DOHH2 (cell line): ENCODE data around the gene ABCA4.

Experiments used
- H3F3A ChIP-seq: fragments of 200-600 bp; sonication (generic), shearing (Covaris generic); 2 replicates; pipeline ENCODE4 v1.6.0; 2016; ENCODE audit warnings: antibody characterized with exemption, mild to moderate bottlenecking; ENCODE audit not compliant: control insufficient read depth, insufficient read depth
- H3K27ac ChIP-seq: fragments of 200-600 bp; sonication (generic); 2 replicates; pipeline ENCODE4 v1.5.1; 2014; ENCODE audit warnings: low read depth, mild to moderate bottlenecking, low read length, moderate library complexity
- H3K27me3 ChIP-seq: fragments of 200-600 bp; sonication (generic); 2 replicates; pipeline ENCODE4 v1.6.1; 2014; ENCODE audit warnings: mild to moderate bottlenecking, low read length, mixed read lengths; ENCODE audit not compliant: control insufficient read depth
- H3K36me3 ChIP-seq: fragments of 200-600 bp; sonication (generic); 2 replicates; pipeline ENCODE4 v1.6.1; 2014; ENCODE audit warnings: mild to moderate bottlenecking, low read length, moderate library complexity, mixed read lengths; ENCODE audit not compliant: control insufficient read depth
- H3K4me1 ChIP-seq: fragments of 200-600 bp; sonication (generic); 2 replicates; pipeline ENCODE4 v1.6.1; 2014; ENCODE audit warnings: mild to moderate bottlenecking, low read length, mixed read lengths; ENCODE audit not compliant: control insufficient read depth
- H3K4me2 ChIP-seq: fragments of 200-600 bp; sonication (generic); 2 replicates; pipeline ENCODE4 v1.6.0; 2014; ENCODE audit warnings: mild to moderate bottlenecking, low read length, moderate library complexity
- H3K4me3 ChIP-seq: fragments of 200-600 bp; sonication (generic); 2 replicates; pipeline ENCODE4 v1.5.1; 2014; ENCODE audit warnings: mild to moderate bottlenecking, low read length, mixed read lengths
- H3K79me2 ChIP-seq: fragments of 200-600 bp; sonication (generic); 2 replicates; pipeline ENCODE4 v1.6.1; 2014; ENCODE audit warnings: mild to moderate bottlenecking, low read length, mixed read lengths; ENCODE audit not compliant: control insufficient read depth
- H3K9me2 ChIP-seq: fragments of 200-600 bp; sonication (generic); replicated peaks from 2 replicates; pipeline ENCODE4 v1.6.1; 2014; ENCODE audit warnings: mild to moderate bottlenecking, low read length, mixed read lengths; ENCODE audit not compliant: control insufficient read depth
- H3K9me3 ChIP-seq: fragments of 200-600 bp; sonication (generic); 2 replicates; pipeline ENCODE4 v1.6.1; 2014; ENCODE audit warnings: antibody characterized with exemption, low read length, mixed read lengths; ENCODE audit not compliant: control insufficient read depth, insufficient read depth
- H4K20me1 ChIP-seq: fragments of 200-600 bp; sonication (generic); 2 replicates; pipeline ENCODE4 v1.6.0; 2014; ENCODE audit warnings: low read depth, mild to moderate bottlenecking, antibody characterized with exemption, low read length, moderate library complexity; ENCODE audit not compliant: control insufficient read depth, insufficient read depth
- EZH2phosphoT487 ChIP-seq: fragments of 200-600 bp; sonication (generic); IDR thresholded peaks from 2 replicates; pipeline ENCODE4 v1.6.1; 2017; ENCODE audit warnings: borderline replicate concordance, mild to moderate bottlenecking, antibody characterized with exemption, low read length, moderate library complexity, mixed read lengths
- TF ChIP-seq, protein P1 (sequence below): fragments of 200-600 bp; sonication (generic); IDR thresholded peaks from one replicate; pipeline ENCODE4 v1.5.1; 2014; ENCODE audit warnings: antibody characterized with exemption, mild to moderate bottlenecking, low read depth, low read length; ENCODE audit not compliant: poor library complexity, severe bottlenecking

ABCA4 gene

DNA sequence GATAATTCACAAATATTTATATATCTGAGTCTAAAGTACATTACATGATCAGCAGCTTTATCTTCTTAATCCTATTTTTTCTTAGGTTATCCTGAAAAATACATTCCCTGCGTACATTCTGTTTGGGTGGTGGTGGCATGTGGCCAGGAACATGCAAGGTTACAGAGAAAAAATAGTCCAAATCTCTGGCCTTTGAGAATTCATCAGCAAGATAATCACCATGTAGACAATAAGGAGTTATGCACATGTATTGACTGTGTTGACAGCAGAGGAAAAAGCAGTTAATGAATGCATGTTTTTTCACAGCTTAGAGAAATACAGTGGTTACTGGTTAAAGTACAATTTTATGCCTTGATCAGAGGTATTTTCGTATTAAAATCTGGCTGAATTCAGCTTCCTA is 49.0 kb downstream of the ABCA4 start:
- Histone ChIP-seq H3K9me2 (no peaks in the 10 kb centered on the region), H3K9me3 (no peaks in the 10 kb centered on the region), H3F3A (no peaks in the 10 kb centered on the region), H3K36me3 (no peaks in the 10 kb centered on the region), H3K4me2 (no peak overlapping the region), H3K27me3 (no peaks in the 10 kb centered on the region), H3K79me2 (no peaks in the 10 kb centered on the region), H3K4me3 (no peak overlapping the region), H3K27ac (no peak overlapping the region), H4K20me1 (no peaks in the 10 kb centered on the region), H3K4me1 (no peaks in the 10 kb centered on the region)
- TF ChIP-seq EZH2phosphoT487: no peak
- TF ChIP-seq, protein P1, sequence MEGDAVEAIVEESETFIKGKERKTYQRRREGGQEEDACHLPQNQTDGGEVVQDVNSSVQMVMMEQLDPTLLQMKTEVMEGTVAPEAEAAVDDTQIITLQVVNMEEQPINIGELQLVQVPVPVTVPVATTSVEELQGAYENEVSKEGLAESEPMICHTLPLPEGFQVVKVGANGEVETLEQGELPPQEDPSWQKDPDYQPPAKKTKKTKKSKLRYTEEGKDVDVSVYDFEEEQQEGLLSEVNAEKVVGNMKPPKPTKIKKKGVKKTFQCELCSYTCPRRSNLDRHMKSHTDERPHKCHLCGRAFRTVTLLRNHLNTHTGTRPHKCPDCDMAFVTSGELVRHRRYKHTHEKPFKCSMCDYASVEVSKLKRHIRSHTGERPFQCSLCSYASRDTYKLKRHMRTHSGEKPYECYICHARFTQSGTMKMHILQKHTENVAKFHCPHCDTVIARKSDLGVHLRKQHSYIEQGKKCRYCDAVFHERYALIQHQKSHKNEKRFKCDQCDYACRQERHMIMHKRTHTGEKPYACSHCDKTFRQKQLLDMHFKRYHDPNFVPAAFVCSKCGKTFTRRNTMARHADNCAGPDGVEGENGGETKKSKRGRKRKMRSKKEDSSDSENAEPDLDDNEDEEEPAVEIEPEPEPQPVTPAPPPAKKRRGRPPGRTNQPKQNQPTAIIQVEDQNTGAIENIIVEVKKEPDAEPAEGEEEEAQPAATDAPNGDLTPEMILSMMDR: no peak

DNA sequence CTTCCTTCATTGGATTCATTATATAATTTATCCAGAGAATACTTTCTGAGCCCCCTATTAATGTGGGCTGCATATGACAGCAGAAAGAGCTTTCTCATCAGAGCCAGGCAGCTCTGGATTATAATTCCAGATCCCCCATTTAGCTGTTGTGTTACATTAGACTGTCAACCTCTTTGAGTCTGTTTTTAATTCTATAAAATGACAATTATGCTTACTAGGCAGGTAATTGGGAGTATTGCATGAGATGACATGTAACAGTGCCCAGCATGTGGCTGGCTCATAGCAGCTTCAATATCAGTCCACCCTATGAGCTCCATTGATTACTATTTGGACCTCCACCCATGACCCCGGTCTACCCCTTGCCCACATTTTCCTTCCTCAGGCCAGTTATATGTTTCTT is 49.6 kb downstream of the ABCA4 start:
- Histone ChIP-seq H3K79me2 (no peaks in the 10 kb centered on the region), H3K9me2 (no peaks in the 10 kb centered on the region), H3K4me2 (no peak overlapping the region), H3K4me3 (no peak overlapping the region), H3K36me3 (no peaks in the 10 kb centered on the region), H3F3A (no peaks in the 10 kb centered on the region), H3K9me3 (no peaks in the 10 kb centered on the region), H3K4me1 (no peaks in the 10 kb centered on the region), H3K27ac (no peak overlapping the region), H4K20me1 (no peaks in the 10 kb centered on the region), H3K27me3 (no peaks in the 10 kb centered on the region)
- TF ChIP-seq, protein P1: no peak
- no peak for TF ChIP-seq EZH2phosphoT487

DNA sequence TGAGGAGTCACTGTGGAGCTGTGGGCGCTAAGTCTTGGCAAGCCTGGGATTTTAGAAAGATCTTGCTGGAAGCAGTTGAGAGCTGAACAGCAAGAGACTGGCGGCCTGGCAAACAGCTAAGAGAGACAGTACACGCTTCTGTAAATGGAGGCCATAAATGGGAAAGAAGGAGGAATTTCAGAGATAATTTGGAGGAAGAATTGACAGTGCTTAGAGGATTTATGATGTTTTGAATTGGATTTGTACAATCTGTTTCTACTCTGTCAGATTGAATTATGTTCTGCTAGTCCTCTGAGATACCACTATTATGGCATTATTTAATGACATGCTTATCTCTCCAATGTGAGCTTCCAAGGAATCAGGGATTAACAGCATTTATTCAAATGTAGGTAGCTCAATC is 50.1 kb downstream of the ABCA4 start:
- Histone ChIP-seq H3K4me1 (no peaks in the 10 kb centered on the region), H3F3A (no peaks in the 10 kb centered on the region), H4K20me1 (no peaks in the 10 kb centered on the region), H3K79me2 (no peaks in the 10 kb centered on the region), H3K27ac (no peak overlapping the region), H3K4me3 (no peak overlapping the region), H3K27me3 (no peaks in the 10 kb centered on the region), H3K36me3 (no peaks in the 10 kb centered on the region), H3K9me3 (no peaks in the 10 kb centered on the region), H3K4me2 (no peak overlapping the region), H3K9me2 (no peaks in the 10 kb centered on the region)
- no peak for TF ChIP-seq EZH2phosphoT487
- TF ChIP-seq, protein P1: no peak

DNA sequence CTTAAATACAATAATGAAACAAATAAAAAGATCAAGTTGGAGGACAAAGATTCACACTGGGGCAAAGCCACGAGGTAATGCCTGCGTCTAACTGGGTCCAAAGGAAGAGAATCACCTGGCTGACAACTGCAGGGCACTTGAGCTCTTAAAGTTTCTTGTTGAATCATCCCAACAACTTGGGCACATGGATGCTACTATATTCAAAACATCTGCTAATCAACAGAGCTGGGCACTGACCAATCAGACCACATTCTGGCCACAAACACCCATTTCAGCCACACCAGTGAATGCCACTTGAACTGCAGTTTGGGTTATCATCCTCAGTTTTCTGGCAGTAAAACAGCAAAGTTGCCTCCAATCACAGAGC is 51.0 kb downstream of the ABCA4 start:
- Histone ChIP-seq H3K36me3 (no peaks in the 10 kb centered on the region), H4K20me1 (no peaks in the 10 kb centered on the region), H3K4me2 (no peak overlapping the region), H3K9me2 (no peaks in the 10 kb centered on the region), H3K27me3 (no peaks in the 10 kb centered on the region), H3K4me1 (no peaks in the 10 kb centered on the region), H3F3A (no peaks in the 10 kb centered on the region), H3K9me3 (no peaks in the 10 kb centered on the region), H3K4me3 (no peak overlapping the region), H3K79me2 (no peaks in the 10 kb centered on the region), H3K27ac (no peak overlapping the region)
- TF ChIP-seq, protein P1: no peak
- TF ChIP-seq EZH2phosphoT487: no peak
